ENCODE data around the gene MRFAP1L1. TPM values are rescaled to one million over a fixed set of nuclear protein-coding genes. Genes with fewer than 3 reads are reported as not detected.

Gene MRFAP1L1
- total RNA-seq, 1 experiment from 2014 or later = 57.7 TPM

DNA sequence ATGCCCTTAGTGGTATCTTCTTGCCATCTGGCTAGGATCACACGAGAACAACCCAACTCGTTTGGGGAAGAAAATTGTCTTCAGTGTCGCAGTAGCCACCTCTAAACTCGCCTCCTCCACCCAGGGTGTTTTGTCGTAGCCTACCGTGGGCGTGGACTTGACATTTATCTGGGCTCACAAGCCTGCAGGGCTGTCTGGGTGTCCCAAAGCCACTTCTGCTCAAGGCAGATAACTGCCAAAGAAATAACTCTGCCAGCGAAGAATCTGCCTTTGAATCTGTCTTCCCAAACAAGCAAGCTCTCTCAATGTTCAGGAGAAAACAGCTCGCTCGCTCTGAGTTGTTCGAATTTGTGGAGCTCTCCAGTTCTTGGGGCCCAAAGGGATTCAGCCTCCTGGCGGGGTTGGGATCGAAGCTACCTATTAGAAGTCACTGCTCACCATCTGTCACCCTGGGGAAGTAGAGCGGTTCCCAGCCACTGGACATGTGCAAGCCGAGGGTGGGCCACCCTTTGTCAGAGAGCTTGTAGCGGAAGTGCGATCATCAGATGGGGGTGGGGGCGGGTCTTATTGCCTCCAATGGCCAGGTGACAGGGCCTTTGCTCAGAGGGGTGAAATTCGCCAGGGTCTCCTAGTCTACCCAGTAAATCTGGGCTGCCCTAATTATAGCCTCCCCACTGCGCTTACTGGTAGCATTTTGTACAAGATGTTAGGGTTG, 21.1 kb upstream of the MRFAP1L1 start:
- TF ChIP-seq, protein P1, sequence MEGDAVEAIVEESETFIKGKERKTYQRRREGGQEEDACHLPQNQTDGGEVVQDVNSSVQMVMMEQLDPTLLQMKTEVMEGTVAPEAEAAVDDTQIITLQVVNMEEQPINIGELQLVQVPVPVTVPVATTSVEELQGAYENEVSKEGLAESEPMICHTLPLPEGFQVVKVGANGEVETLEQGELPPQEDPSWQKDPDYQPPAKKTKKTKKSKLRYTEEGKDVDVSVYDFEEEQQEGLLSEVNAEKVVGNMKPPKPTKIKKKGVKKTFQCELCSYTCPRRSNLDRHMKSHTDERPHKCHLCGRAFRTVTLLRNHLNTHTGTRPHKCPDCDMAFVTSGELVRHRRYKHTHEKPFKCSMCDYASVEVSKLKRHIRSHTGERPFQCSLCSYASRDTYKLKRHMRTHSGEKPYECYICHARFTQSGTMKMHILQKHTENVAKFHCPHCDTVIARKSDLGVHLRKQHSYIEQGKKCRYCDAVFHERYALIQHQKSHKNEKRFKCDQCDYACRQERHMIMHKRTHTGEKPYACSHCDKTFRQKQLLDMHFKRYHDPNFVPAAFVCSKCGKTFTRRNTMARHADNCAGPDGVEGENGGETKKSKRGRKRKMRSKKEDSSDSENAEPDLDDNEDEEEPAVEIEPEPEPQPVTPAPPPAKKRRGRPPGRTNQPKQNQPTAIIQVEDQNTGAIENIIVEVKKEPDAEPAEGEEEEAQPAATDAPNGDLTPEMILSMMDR (conservative IDR thresholded peaks at IDR 0.05) = no peak

More for the DNA sequence above, 21.1 kb upstream of the MRFAP1L1 start:
- Histone ChIP-seq H3K23me2 (ENCODE audit: insufficient read length, low read depth, low read length, poor library complexity, severe bottlenecking) (no peaks in the 10 kb centered on the region), H3K4ac (ENCODE audit: low read depth, low read length) (no peak overlapping the region), H3K56ac (ENCODE audit: insufficient read length, low read depth, low read length) (no peak overlapping the region), H3K27ac (ENCODE audit: insufficient read length, low read depth, low read length) (no peak overlapping the region), H2AK5ac (ENCODE audit: insufficient read length, low read length) (no peak overlapping the region), H2BK20ac (ENCODE audit: low read depth, low read length, poor library complexity, severe bottlenecking) (no peak overlapping the region), H3K9ac (ENCODE audit: extremely low read depth, insufficient read length, low read length) (no peak overlapping the region), H3K27me3 (ENCODE audit: insufficient read depth, low read length) (no peaks in the 10 kb centered on the region), H2BK120ac (ENCODE audit: low read depth, low read length, poor library complexity, severe bottlenecking) (no peak overlapping the region), H3K79me1 (ENCODE audit: insufficient read depth, low read depth, low read length, poor library complexity, severe bottlenecking) (no peaks in the 10 kb centered on the region), H3K79me2 (ENCODE audit: insufficient read depth, low read length) (no peaks in the 10 kb centered on the region), H2BK5ac (ENCODE audit: insufficient read length, low read length) (no peak overlapping the region), H3T11ph (ENCODE audit: low read length) (no peak overlapping the region), H3K4me1 (ENCODE audit: insufficient read depth, low read length) (0 out of 2 replicates have a peak, but pooled peaks cover 3% of the 10 kb centered on the region), H4K20me1 (ENCODE audit: control insufficient read depth, insufficient read depth, insufficient read length) (no peaks in the 10 kb centered on the region), H4K91ac (ENCODE audit: insufficient read length, low read depth, low read length) (no peak overlapping the region), H3K9me3 (ENCODE audit: control insufficient read depth, low read depth, low read length) (no peaks in the 10 kb centered on the region), H3K18ac (ENCODE audit: insufficient read length, low read depth, low read length) (no peak overlapping the region), H2AFZ (ENCODE audit: low read length) (no peak overlapping the region), H2BK15ac (ENCODE audit: low read depth, low read length) (no peak overlapping the region), H2BK12ac (ENCODE audit: insufficient read length, low read depth, low read length) (no peak overlapping the region), H4K5ac (ENCODE audit: insufficient read length, low read depth, low read length) (no peak overlapping the region), H3K14ac (ENCODE audit: insufficient read depth, low read length) (no peak overlapping the region; the same call in 1 of the 2 replicates), H3K4me2 (ENCODE audit: insufficient read depth, insufficient read length, low read length) (no peak overlapping the region), H4K8ac (replicated peaks; ENCODE audit: insufficient read length, low read depth, low read length) (no peak overlapping the region), H3K23ac (ENCODE audit: insufficient read length, low read depth, low read length) (no peak overlapping the region)
- DNase-seq = peak; percentile 31
- WGBS (ENCODE audit: extremely low coverage, insufficient read length, low lambda C conversion rate) = no CpG with 5 or more reads among the region's 20 CpGs
- peaks cover 5% of the 10 kb centered on the region; the same call in 1 of the 2 replicates for H3K27me3 Mint-ChIP-seq (ENCODE audit: low read depth)
- peak overlapping the region in 1 of 3 experiments; percentile 44; a peak in 2 of 7 replicates for H3K27ac Mint-ChIP-seq
- H3K4me1 Mint-ChIP-seq = peaks cover 15 to 21% of the 10 kb centered on the region in 2 experiments
- H3K4me3 Mint-ChIP-seq = no peak overlapping the region
- no peaks in the 10 kb centered on the region for H3K36me3 Mint-ChIP-seq (ENCODE audit: insufficient read depth in 1 of 3, low read depth in 3 of 3)
- H3K9me3 Mint-ChIP-seq = no peaks in the 10 kb centered on the region
